AG04450 (cell line): Measurements from ENCODE around the gene GARNL3. TPM values are rescaled to one million over a fixed set of nuclear protein-coding genes. Genes with fewer than 3 reads are reported as not detected.

ENCODE experiments used
- CTCF ChIA-PET: fragments of 300-600, 350-600 bp; formaldehyde crosslinking; extraction: SDS; loops from one replicate; lab custom pipeline; 2022; ENCODE audit warnings: antibody characterized with exemption, inconsistent platforms; lab: Charles Lee
- POLR2A ChIA-PET: fragments of 350-600 bp; formaldehyde crosslinking; extraction: SDS; loops from one replicate; lab custom pipeline; 2021; ENCODE audit warnings: antibody characterized with exemption, inconsistent platforms; lab: Yijun Ruan, JAX
- DNase-seq: peaks from one replicate; pipeline ENCODE4 v3.0.0-alpha.2; 2011; ENCODE audit warnings: low read depth, low spot score
- H3K27ac ChIP-seq: one replicate; pipeline ENCODE4 v1.5.1; 2012; ENCODE audit warnings: low read depth, low read length, control low read depth
- H3K27me3 ChIP-seq: one replicate; pipeline ENCODE4 v1.6.0; 2012; ENCODE audit warnings: low read length; ENCODE audit not compliant: control insufficient read depth, insufficient read depth
- H3K4me3 ChIP-seq: 2 replicates; pipeline ENCODE4 v1.5.1; 2011; ENCODE audit warnings: mild to moderate bottlenecking, low read depth, low read length, control low read depth
- H3K9me3 ChIP-seq: 2 replicates; pipeline ENCODE4 v1.5.1; 2012; ENCODE audit warnings: low read length; ENCODE audit not compliant: control insufficient read depth, insufficient read depth
- CTCF ChIP-seq: IDR thresholded peaks from 2 replicates; pipeline ENCODE4 v1.5.1; 2011; ENCODE audit warnings: low read depth, low read length, control low read depth, inconsistent platforms
- polyA plus RNA-seq: library from polyadenylated mRNA; depleted of rRNA; stranded (reverse); fragments of >200 nt; gene quantifications from 2 replicates; pipeline ENCODE4 v1.2.3, GENCODE V29; 2011

The GARNL3 gene
- polyA plus RNA-seq, 1 experiment: 2.7 TPM

GRCh38 chr9:127384901-127385300, 120.3 kb downstream of the GARNL3 start:
- H3K27me3 ChIP-seq: peaks cover 16% of the 10 kb centered on the region
- ChIA-PET POLR2A (no interaction called here), CTCF (no interaction called here)

GRCh38 chr9:127386249-127386648, 121.7 kb downstream of the GARNL3 start:
- DNase-seq: no peak
- Histone ChIP-seq H3K9me3 (no peaks in the 10 kb centered on the region), H3K27me3 (peaks cover 14% of the 10 kb centered on the region), H3K27ac (no peak overlapping the region), H3K4me3 (no peak overlapping the region)
- TF ChIP-seq CTCF: no peak
- CTCF ChIA-PET: no interaction called here
- POLR2A ChIA-PET: no interaction called here

More at GRCh38 chr9:127384901-127385300, 120.3 kb downstream of the GARNL3 start:
- H3K27ac ChIP-seq: no peak overlapping the region
- H3K9me3 ChIP-seq: no peaks in the 10 kb centered on the region
- no peak for DNase-seq
- no peak overlapping the region for H3K4me3 ChIP-seq
- no peak for TF ChIP-seq CTCF

- ChIA-PET POLR2A (no interaction called here), CTCF (interaction anchor here (0.7 kb wide), 1 partner anchor 10 kb away, joined by 5 read pairs; no protein-coding TSS in a partner anchor)
- peaks cover 14% of the 10 kb centered on the region for H3K27me3 ChIP-seq
These were observed 122.4 kb downstream of the GARNL3 start for GRCh38 chr9:127386981-127387380.

GRCh38 chr9:127388037-127388855, 123.7 kb downstream of the GARNL3 start:
- Histone ChIP-seq H3K27ac (peak overlapping the region; percentile 83), H3K27me3 (peaks cover 19% of the 10 kb centered on the region), H3K4me3 (no peak overlapping the region; the same call in 1 of the 2 replicates), H3K9me3 (no peaks in the 10 kb centered on the region)
- CTCF ChIA-PET: interaction anchor here (0.7 kb wide), 2 partner anchors 9 to 960 kb away, joined by 3 to 5 read pairs; partner anchors contain the start of gene SLC2A8
- no peak for TF ChIP-seq CTCF
- peak; percentile 93 for DNase-seq
- POLR2A ChIA-PET: interaction anchor here (0.6 to 1.2 kb wide), 7 partner anchors 8 to 198 kb away, joined by 3 to 9 read pairs (median 6); partner anchors contain the start of genes LRSAM1, RPL12, SLC2A8 and ZNF79

More at GRCh38 chr9:127386981-127387380, 122.4 kb downstream of the GARNL3 start:
- no peak for DNase-seq
- H3K27ac ChIP-seq: no peak overlapping the region
- TF ChIP-seq CTCF: no peak
- no peaks in the 10 kb centered on the region for H3K9me3 ChIP-seq
- H3K4me3 ChIP-seq: no peak overlapping the region

- TF ChIP-seq CTCF: no peak
- ChIA-PET CTCF (interaction anchor here (0.7 kb wide), 3 partner anchors 8 to 961 kb away, joined by 3 to 5 read pairs (median 3); partner anchors contain the start of gene SLC2A8), POLR2A (interaction anchor here (0.7 to 1.2 kb wide), 3 partner anchors 8 to 199 kb away, joined by 4 to 9 read pairs (median 6); partner anchors contain the start of genes LRSAM1, RPL12 and SLC2A8)
- Histone ChIP-seq H3K4me3 (no peak overlapping the region), H3K27me3 (peaks cover 19% of the 10 kb centered on the region), H3K27ac (peak overlapping the region; percentile 83), H3K9me3 (no peaks in the 10 kb centered on the region)
- no peak for DNase-seq
These were observed 124.3 kb downstream of the GARNL3 start for GRCh38 chr9:127388856-127389238.
